HEK293T (cell line): ENCODE results near the gene STOML3.

ENCODE experiments used
- ARNT ChIP-seq: fragments of 450-650 bp; IDR thresholded peaks from 2 replicates; pipeline ENCODE4 v1.6.1; 2017; ENCODE audit warnings: mild to moderate bottlenecking
- BHLHE40 ChIP-seq: fragments of 450-650 bp; IDR thresholded peaks from 2 replicates; pipeline ENCODE4 v1.6.1; 2016; ENCODE audit warnings: mild to moderate bottlenecking, moderate library complexity, borderline replicate concordance
- CTBP1 ChIP-seq: fragments of 450-650 bp; IDR thresholded peaks from 2 replicates; pipeline ENCODE4 v1.6.1; 2016; ENCODE audit warnings: borderline replicate concordance
- ELF4 ChIP-seq: fragments of 450-650 bp; IDR thresholded peaks from 2 replicates; pipeline ENCODE4 v1.6.1; 2017; ENCODE audit warnings: antibody characterized with exemption
- FOXA1 ChIP-seq: fragments of 450-650 bp; IDR thresholded peaks from 2 replicates; pipeline ENCODE4 v1.6.1; 2016; ENCODE audit warnings: mild to moderate bottlenecking
- FOXK2 ChIP-seq: fragments of 450-650 bp; IDR thresholded peaks from 2 replicates; pipeline ENCODE4 v1.6.1; 2016; ENCODE audit warnings: mild to moderate bottlenecking
- FOXM1 ChIP-seq: fragments of 450-650 bp; IDR thresholded peaks from 2 replicates; pipeline ENCODE4 v1.6.1; 2017; ENCODE audit warnings: mild to moderate bottlenecking, borderline replicate concordance
- L3MBTL2 ChIP-seq: fragments of 450-650 bp; conservative IDR thresholded peaks from 2 replicates; pipeline ENCODE4 v1.6.1; 2016; ENCODE audit warnings: mild to moderate bottlenecking
- NFRKB ChIP-seq: fragments of 450-650 bp; IDR thresholded peaks from 2 replicates; pipeline ENCODE4 v1.6.1; 2016; ENCODE audit warnings: mild to moderate bottlenecking, moderate library complexity
- PKNOX1 ChIP-seq: fragments of 450-650 bp; IDR thresholded peaks from 2 replicates; pipeline ENCODE4 v1.6.1; 2016
- SP1 ChIP-seq: fragments of 450-650 bp; IDR thresholded peaks from 2 replicates; pipeline ENCODE4 v1.6.1; 2017
- SUZ12 ChIP-seq: fragments of 450-650 bp; IDR thresholded peaks from 2 replicates; pipeline ENCODE4 v1.6.1; 2016; ENCODE audit warnings: mild to moderate bottlenecking
- ZNF384 ChIP-seq: fragments of 450-650 bp; IDR thresholded peaks from 2 replicates; pipeline ENCODE4 v1.6.1; 2016

- no peak for TF ChIP-seq FOXK2
- no peak for TF ChIP-seq PKNOX1
- no peak for TF ChIP-seq ZNF384
- TF ChIP-seq SP1: no peak
- no peak for TF ChIP-seq NFRKB
- TF ChIP-seq L3MBTL2: no peak
- no peak for TF ChIP-seq BHLHE40
- TF ChIP-seq FOXA1: no peak
- TF ChIP-seq SUZ12: no peak
- no peak for TF ChIP-seq CTBP1
- TF ChIP-seq FOXM1: no peak
- TF ChIP-seq ARNT: no peak
- no peak for TF ChIP-seq ELF4
Observed at GRCh38 chr13:38998739-38999138, 8.1 kb upstream of the STOML3 start.
